HG03108 (cell line): ENCODE measurements around the gene GOLGA6C.
"Not testable (repeated sequence)": the region's sequence is repeated elsewhere in the genome, so short reads cannot be mapped to it uniquely, and the experiment has no call there.

Experiments
- ATAC-seq: cut with Tn5 transposase; IDR thresholded peaks from one replicate; pipeline ENCODE4 v1.9.1; 2021; ENCODE audit warnings: moderate library complexity; ENCODE audit not compliant: unreplicated experiment

Gene GOLGA6C

GRCh38 chr15:75252285-75252684, 5.8 kb upstream of the GOLGA6C start:
- ATAC-seq = not testable (repeated sequence)

DNA sequence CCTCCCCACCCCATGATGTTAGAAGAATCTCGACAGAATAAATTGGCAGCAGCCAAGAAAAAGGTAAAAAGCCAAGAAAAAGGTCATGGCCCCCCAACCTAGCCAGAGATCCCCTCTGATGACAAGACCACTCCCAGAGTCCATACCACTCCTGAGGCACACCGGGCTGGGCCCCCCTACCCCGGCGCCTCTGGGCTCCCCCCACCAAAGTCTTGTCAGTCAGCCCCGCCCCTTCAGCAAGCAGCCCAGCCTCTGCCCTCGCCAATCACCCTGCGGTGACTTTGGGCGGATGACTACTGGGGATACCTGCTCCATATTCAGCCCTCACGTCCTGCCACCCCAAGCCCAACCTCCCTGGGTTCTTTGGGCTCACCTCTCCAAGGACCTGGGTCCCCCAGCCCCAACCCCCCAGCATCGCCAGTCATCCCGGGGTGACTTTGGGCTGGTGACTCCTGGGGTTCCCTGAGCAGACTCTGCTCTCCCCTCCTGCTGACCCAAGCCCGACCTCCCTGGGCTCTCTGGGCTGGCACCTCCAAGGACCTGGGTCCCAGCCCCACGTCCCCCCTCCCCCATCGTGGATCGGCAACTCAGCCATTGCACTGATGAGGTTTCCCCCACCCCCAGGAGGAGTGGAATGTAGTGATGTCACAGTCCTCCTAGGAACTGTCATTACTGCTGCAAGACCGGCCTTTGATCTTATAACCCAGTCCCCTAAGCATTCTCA, 648 bp downstream of the GOLGA6C start:
- ATAC-seq = not testable (repeated sequence)

DNA sequence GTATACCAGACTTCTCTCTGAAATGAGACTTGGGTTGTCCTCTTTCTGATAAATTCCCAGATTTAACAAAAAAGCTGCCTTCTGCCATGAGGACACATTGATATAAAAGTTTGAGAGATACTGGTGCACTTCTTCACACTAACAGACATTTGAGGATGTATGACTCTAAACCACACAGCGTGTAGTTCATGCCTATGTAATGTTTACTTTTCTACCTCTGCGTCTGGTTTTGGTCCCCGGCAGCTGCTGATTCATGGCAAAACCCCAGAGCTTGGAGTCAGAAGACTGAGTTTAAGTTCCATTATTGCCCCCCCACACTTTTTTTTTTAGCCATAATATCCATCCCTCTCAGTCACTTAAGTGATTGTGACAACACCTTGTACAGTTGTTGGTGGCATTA, 1.7 kb downstream of the GOLGA6C start:
- not testable (repeated sequence) for ATAC-seq

- ATAC-seq = not testable (repeated sequence)
Measured at GRCh38 chr15:75273751-75274359, 15.7 kb downstream of the GOLGA6C start.

GRCh38 chr15:75274509-75275107, 16.5 kb downstream of the GOLGA6C start:
- ATAC-seq = peak; percentile 64

GRCh38 chr15:75275617-75276016, 17.5 kb downstream of the GOLGA6C start:
- not testable (repeated sequence) for ATAC-seq

DNA sequence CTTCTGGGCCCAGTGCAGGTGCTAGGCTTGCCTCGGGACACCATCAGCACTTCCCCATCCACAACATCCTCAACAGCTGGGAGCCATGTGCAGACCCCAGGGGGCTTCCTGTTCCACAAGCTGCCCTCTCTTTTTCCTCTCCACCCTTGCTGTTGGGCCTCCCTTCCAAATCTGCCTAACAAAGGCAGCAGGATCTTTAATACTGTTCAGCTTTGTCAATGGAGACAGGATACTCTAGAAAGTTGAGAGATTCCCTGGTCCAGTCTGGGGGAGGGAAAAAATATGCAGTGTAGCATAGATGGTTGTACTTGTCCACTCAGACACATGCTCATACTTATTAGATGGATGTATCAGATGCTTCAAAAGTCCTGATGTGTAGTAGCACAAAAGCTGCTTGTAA, 20.4 kb downstream of the GOLGA6C start:
- ATAC-seq = not testable (repeated sequence)

DNA sequence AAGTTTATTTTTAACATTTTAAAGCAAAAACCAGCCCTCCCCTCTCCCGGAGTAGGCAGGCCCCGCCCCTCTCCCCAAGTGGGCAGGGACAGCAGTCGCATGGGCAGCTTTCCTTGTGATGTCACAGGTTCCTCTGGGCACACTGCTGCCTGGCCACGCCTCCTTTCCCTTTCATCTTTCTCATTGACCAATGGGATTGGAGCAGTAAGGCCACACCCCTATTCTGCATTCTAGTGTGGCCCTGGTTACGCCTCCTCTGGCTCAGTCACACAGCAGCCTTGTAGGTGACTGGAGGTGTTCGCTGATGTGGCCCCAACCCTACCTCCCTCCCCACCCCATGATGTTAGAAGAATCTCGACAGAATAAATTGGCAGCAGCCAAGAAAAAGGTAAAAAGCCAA, 24.4 kb downstream of the GOLGA6C start, which contains the start of gene GOLGA6D:
Gene GOLGA6D (plus strand): TSS at position 264 of the 400 bp plus-strand sequence. CDS start 41 bp downstream, at position 305.
- not testable (repeated sequence) for ATAC-seq

DNA sequence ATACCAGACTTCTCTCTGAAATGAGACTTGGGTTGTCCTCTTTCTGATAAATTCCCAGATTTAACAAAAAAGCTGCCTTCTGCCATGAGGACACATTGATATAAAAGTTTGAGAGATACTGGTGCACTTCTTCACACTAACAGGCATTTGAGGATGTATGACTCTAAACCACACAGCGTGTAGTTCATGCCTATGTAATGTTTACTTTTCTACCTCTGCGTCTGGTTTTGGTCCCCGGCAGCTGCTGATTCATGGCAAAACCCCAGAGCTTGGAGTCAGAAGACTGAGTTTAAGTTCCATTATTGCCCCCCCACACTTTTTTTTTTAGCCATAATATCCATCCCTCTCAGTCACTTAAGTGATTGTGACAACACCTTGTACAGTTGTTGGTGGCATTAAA, 26.0 kb downstream of the GOLGA6C start:
- not testable (repeated sequence) for ATAC-seq

- not testable (repeated sequence) for ATAC-seq
Measured at GRCh38 chr15:75293660-75294059, 35.5 kb downstream of the GOLGA6C start.

- ATAC-seq = not testable (repeated sequence)
Measured at GRCh38 chr15:75298541-75299310, 40.6 kb downstream of the GOLGA6C start.

- ATAC-seq = not testable (repeated sequence)
Measured at GRCh38 chr15:75299311-75299688, 41.2 kb downstream of the GOLGA6C start.

- not testable (repeated sequence) for ATAC-seq
Measured at GRCh38 chr15:75300026-75300425, 41.9 kb downstream of the GOLGA6C start.

GRCh38 chr15:75302318-75302717, 44.2 kb downstream of the GOLGA6C start:
- ATAC-seq = no peak

DNA sequence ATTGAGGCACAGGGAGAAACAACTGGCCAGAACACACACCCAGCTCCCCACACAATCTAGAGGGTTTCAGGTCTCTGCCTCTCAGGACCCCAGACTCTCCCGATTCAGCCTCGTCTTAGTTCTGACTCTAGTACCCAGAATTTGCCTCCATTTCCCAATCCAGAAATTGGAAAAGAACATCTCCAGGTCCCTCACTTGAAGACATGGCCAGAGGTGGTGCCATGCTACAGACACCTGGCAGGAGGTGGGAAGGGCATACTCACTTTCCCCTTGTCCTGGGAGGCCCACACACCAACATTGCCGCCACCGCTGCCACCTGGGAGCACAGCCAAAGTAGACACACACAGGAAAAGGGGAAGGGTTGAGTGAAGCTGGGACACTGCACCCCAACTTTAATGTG, 44.6 kb downstream of the GOLGA6C start:
- ATAC-seq = not testable (repeated sequence)

DNA sequence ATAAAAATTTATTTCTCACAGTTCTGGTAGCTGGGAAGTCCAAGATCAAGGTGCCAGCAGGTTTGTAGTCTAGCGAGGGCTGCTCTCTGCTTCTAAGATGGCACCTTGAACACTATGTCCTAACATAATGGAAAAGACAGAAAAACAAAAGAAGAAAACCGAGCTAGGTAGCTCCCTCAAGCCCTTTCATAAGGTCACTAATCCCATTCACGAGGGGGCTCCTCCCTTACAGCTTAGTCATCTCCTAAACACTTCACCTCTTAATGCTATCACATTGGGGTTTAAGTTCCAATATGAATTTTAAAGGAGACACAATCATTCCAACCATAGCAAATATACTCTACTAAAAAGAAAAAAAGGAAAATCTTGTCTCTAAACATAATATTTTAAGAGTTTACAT, 48.1 kb downstream of the GOLGA6C start:
- ATAC-seq = no peak

GRCh38 chr15:75307778-75308390, 49.8 kb downstream of the GOLGA6C start:
- ATAC-seq = no peak

GRCh38 chr15:75309711-75310110, 51.6 kb downstream of the GOLGA6C start:
- ATAC-seq = no peak

DNA sequence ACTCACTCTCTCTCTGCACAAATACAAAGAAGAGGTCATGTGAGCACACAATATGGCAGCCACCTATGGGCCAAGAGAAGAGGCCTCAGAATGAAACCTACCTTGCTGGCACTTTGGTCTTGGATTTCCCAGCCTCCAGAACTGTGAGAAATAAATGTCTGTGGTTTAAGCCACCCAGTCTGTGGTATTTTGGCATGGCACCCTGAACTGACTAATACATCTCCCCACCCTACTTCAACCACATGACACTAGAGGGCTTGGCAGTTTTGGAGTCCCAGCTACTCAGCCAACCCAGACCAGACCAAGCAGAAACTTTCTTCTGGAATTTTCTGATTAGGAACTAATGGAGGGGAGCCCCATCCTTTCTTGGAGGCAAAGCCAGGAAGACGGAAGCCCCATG, 54.4 kb downstream of the GOLGA6C start:
- not testable (repeated sequence) for ATAC-seq

GRCh38 chr15:75313116-75313845, 55.1 kb downstream of the GOLGA6C start:
- no peak for ATAC-seq
